SK-N-SH (cell line): ENCODE results near the gene PARVG.

ENCODE experiments used
- ELF1 ChIP-seq: IDR thresholded peaks from 2 replicates; pipeline ENCODE4 v1.4.0; 2012
- EZH2phosphoT487 ChIP-seq: fragments of 200-600 bp; sonication (generic); IDR thresholded peaks from 2 replicates; pipeline ENCODE4 v1.6.1; 2017; ENCODE audit warnings: low read depth, mixed run types, mild to moderate bottlenecking, antibody characterized with exemption, moderate library complexity, borderline replicate concordance
- GABPA ChIP-seq: IDR thresholded peaks from 2 replicates; pipeline ENCODE4 v1.4.0; 2012; ENCODE audit warnings: low read depth, mild to moderate bottlenecking
- JUND ChIP-seq: IDR thresholded peaks from 2 replicates; pipeline ENCODE4 v1.4.0; 2012
- MAX ChIP-seq: IDR thresholded peaks from 2 replicates; pipeline ENCODE4 v1.4.0; 2012; ENCODE audit warnings: low read depth
- MXI1 ChIP-seq: IDR thresholded peaks from 2 replicates; pipeline ENCODE4 v1.6.1; 2012; ENCODE audit warnings: mild to moderate bottlenecking, low read depth, low read length, improper control_type of control experiment
- PBX3 ChIP-seq: IDR thresholded peaks from 2 replicates; pipeline ENCODE4; 2012
- POLR2AphosphoS5 ChIP-seq: IDR thresholded peaks from 2 replicates; pipeline ENCODE4 v1.6.1; 2012; ENCODE audit warnings: low read depth, low read length
- TAF1 ChIP-seq: IDR thresholded peaks from 2 replicates; pipeline ENCODE4 v1.6.1; 2012; ENCODE audit warnings: low read depth, mild to moderate bottlenecking, low read length, moderate library complexity, borderline replicate concordance
- TCF12 ChIP-seq: IDR thresholded peaks from 2 replicates; pipeline ENCODE4 v1.4.0; 2012
- TF ChIP-seq, protein P1 (sequence below): fragments of 200-600 bp; sonication (generic); IDR thresholded peaks from 2 replicates; pipeline ENCODE4 v1.6.1; 2017; ENCODE audit warnings: antibody characterized with exemption, mild to moderate bottlenecking, moderate library complexity
- TF ChIP-seq, protein P2 (sequence below): fragments of 150-350 bp; IDR thresholded peaks from 2 replicates; pipeline ENCODE4 v1.6.1; 2017; ENCODE audit warnings: antibody characterized with exemption, low read length, low read depth, borderline replicate concordance

- TF ChIP-seq, protein P1, sequence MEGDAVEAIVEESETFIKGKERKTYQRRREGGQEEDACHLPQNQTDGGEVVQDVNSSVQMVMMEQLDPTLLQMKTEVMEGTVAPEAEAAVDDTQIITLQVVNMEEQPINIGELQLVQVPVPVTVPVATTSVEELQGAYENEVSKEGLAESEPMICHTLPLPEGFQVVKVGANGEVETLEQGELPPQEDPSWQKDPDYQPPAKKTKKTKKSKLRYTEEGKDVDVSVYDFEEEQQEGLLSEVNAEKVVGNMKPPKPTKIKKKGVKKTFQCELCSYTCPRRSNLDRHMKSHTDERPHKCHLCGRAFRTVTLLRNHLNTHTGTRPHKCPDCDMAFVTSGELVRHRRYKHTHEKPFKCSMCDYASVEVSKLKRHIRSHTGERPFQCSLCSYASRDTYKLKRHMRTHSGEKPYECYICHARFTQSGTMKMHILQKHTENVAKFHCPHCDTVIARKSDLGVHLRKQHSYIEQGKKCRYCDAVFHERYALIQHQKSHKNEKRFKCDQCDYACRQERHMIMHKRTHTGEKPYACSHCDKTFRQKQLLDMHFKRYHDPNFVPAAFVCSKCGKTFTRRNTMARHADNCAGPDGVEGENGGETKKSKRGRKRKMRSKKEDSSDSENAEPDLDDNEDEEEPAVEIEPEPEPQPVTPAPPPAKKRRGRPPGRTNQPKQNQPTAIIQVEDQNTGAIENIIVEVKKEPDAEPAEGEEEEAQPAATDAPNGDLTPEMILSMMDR = no peak
- TF ChIP-seq JUND = no peak
- TF ChIP-seq ELF1 = no peak
- TF ChIP-seq, protein P2, sequence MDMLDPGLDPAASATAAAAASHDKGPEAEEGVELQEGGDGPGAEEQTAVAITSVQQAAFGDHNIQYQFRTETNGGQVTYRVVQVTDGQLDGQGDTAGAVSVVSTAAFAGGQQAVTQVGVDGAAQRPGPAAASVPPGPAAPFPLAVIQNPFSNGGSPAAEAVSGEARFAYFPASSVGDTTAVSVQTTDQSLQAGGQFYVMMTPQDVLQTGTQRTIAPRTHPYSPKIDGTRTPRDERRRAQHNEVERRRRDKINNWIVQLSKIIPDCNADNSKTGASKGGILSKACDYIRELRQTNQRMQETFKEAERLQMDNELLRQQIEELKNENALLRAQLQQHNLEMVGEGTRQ = no peak
- no peak for TF ChIP-seq GABPA
- no peak for TF ChIP-seq MAX
- no peak for TF ChIP-seq MXI1
- no peak for TF ChIP-seq EZH2phosphoT487
- no peak for TF ChIP-seq TAF1
- no peak for TF ChIP-seq PBX3
- no peak for TF ChIP-seq POLR2AphosphoS5
- TF ChIP-seq TCF12 = no peak
Observed at GRCh38 chr22:44136112-44136511, 44.6 kb upstream of the PARVG start.
